CD4-positive, alpha-beta memory T cell (primary cell): Measurements from ENCODE around the gene PHLDB2. TPM values are rescaled to one million over a fixed set of nuclear protein-coding genes. Genes with fewer than 3 reads are reported as not detected.

ENCODE experiments used
- CTCF ChIA-PET: fragments of 350-600 bp; sonication (Branson Sonifier 250); formaldehyde crosslinking; loops from one replicate; lab custom pipeline; 2021; ENCODE audit warnings: inconsistent platforms; ENCODE audit not compliant: partially characterized antibody; lab: Charles Lee
- POLR2A ChIA-PET: fragments of 350-600 bp; sonication (Branson Sonifier 250); formaldehyde crosslinking; loops from one replicate; lab custom pipeline; 2021; ENCODE audit not compliant: partially characterized antibody; lab: Charles Lee
- DNase-seq, 5 donors: peaks; one replicate each; pipeline versions ENCODE4 v3.0.0 to v3.0.0-alpha.2; 2020 to 2022; ENCODE audit warnings: mixed read lengths in 1 of 5
- H3K27ac ChIP-seq: one replicate; pipeline ENCODE4 v1.7.0; 2013; ENCODE audit warnings: low read depth, low read length
- H3K27me3 ChIP-seq: 2 replicates; pipeline ENCODE4 v1.7.0; 2013; ENCODE audit warnings: mild to moderate bottlenecking, low read length, moderate library complexity; ENCODE audit not compliant: insufficient read depth
- H3K36me3 ChIP-seq: 2 replicates; pipeline ENCODE4 v1.7.0; 2013; ENCODE audit warnings: mild to moderate bottlenecking, low read length, moderate library complexity; ENCODE audit not compliant: insufficient read depth
- H3K4me1 ChIP-seq: 2 replicates; pipeline ENCODE4 v1.7.0; 2013; ENCODE audit warnings: mild to moderate bottlenecking, low read length, moderate library complexity; ENCODE audit not compliant: insufficient read depth
- H3K4me3 ChIP-seq, 2 donors: one replicate each; pipeline ENCODE4 v1.7.0; 2013; ENCODE audit warnings: low read length in 2 of 2, mild to moderate bottlenecking in 1 of 2
- H3K9me3 ChIP-seq, 2 donors: one replicate each; pipeline ENCODE4 v1.7.0; 2013; ENCODE audit warnings: low read length in 2 of 2, control low read depth in 1 of 2; ENCODE audit not compliant: control insufficient read depth in 1 of 2
- H3K27ac Mint-ChIP-seq, 7 donors: one replicate each; pipeline ENCODE4 v1.8.0; 2020 to 2021; ENCODE audit warnings: mixed read lengths in 7 of 7, mild to moderate bottlenecking in 6 of 7, inconsistent platforms in 3 of 7, moderate library complexity in 3 of 7
- H3K27me3 Mint-ChIP-seq, 2 donors: one replicate each; pipeline ENCODE4 v1.8.0; 2020 to 2021; ENCODE audit warnings: mixed read lengths in 2 of 2
- H3K36me3 Mint-ChIP-seq, 2 donors: one replicate each; pipeline ENCODE4 v1.8.0; 2020 to 2021; ENCODE audit warnings: mixed read lengths in 2 of 2, inconsistent platforms in 1 of 2, mild to moderate bottlenecking in 1 of 2
- H3K4me1 Mint-ChIP-seq, 4 donors: one replicate each; pipeline ENCODE4 v1.8.0; 2020 to 2021; ENCODE audit warnings: mixed read lengths in 4 of 4, mild to moderate bottlenecking in 1 of 4
- H3K4me3 Mint-ChIP-seq, 8 donors: one replicate each; pipeline ENCODE4 v1.8.0; 2020 to 2021; ENCODE audit warnings: mixed read lengths in 8 of 8, mild to moderate bottlenecking in 7 of 8, moderate library complexity in 6 of 8, inconsistent platforms in 3 of 8
- H3K9me3 Mint-ChIP-seq, 8 donors: one replicate each; pipeline ENCODE4 v1.8.0; 2020 to 2021; ENCODE audit warnings: mixed read lengths in 8 of 8, mild to moderate bottlenecking in 5 of 8, inconsistent platforms in 3 of 8, moderate library complexity in 1 of 8
- intact Hi-C: fragments of 100-400 bp; cut with micrococcal nuclease; formaldehyde crosslinking; loops from one replicate; pipeline ENCODE4 v1.15.1; 2023
- polyA plus RNA-seq, 2 donors: library from polyadenylated mRNA; unstranded; fragments of 300-500 nt; fragmentation: Illumina TruSeq; gene quantifications; one replicate each; pipeline ENCODE4 v1.2.3, GENCODE V29; 2021
- total RNA-seq, 2 experiments: library from RNA; stranded (reverse); gene quantifications; one replicate each; pipeline ENCODE4 v1.2.3, GENCODE V29; 2021

The PHLDB2 gene
- total and polyA plus RNA-seq, 4 experiments from 2014 or later: 2.8 to 8.5 (median 7.8) TPM

DNA sequence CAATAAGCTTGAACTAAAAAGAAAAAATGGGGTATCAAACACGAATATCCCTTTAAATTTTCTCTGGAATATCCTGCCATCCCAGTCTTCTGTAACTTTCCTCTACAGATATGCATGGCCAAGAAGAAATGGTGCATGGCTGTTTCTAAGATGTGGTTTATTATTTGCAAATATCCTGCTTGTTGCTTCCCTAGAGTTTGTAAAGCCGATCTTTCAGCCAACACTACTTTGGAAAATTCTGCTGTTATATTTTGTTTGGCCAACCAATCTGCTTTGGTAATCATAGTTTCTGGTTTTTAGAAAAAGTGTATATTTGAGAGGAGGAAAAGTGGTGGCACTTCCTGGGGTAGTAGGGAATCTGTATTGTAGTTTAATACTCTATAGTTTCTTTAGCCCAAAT lies 13.9 kb downstream of the PHLDB2 start:
- ChIA-PET CTCF (interaction anchor here (1.2 kb wide), 1 partner anchor 13 kb away, joined by 3 read pairs; no protein-coding TSS in a partner anchor), POLR2A (no interaction called here)
- Histone ChIP-seq H3K27ac (no peak overlapping the region), H3K9me3 (no peaks in the 10 kb centered on the region), H3K4me1 (no peaks in the 10 kb centered on the region), H3K36me3 (no peaks in the 10 kb centered on the region), H3K27me3 (no peaks in the 10 kb centered on the region), H3K4me3 (no peak overlapping the region)
- H3K27me3 Mint-ChIP-seq: no peaks in the 10 kb centered on the region
- H3K36me3 Mint-ChIP-seq: peaks cover 8 to 27% of the 10 kb centered on the region in 2 donors
- intact Hi-C loops: no loop called here
- peaks cover 0 to 12% (median 6%) of the 10 kb centered on the region in 4 donors for H3K4me1 Mint-ChIP-seq
- no peak for DNase-seq
- peaks cover 0 to 12% (median 1%) of the 10 kb centered on the region in 8 donors for H3K9me3 Mint-ChIP-seq
- H3K4me3 Mint-ChIP-seq: no peak overlapping the region
- no peak overlapping the region for H3K27ac Mint-ChIP-seq

DNA sequence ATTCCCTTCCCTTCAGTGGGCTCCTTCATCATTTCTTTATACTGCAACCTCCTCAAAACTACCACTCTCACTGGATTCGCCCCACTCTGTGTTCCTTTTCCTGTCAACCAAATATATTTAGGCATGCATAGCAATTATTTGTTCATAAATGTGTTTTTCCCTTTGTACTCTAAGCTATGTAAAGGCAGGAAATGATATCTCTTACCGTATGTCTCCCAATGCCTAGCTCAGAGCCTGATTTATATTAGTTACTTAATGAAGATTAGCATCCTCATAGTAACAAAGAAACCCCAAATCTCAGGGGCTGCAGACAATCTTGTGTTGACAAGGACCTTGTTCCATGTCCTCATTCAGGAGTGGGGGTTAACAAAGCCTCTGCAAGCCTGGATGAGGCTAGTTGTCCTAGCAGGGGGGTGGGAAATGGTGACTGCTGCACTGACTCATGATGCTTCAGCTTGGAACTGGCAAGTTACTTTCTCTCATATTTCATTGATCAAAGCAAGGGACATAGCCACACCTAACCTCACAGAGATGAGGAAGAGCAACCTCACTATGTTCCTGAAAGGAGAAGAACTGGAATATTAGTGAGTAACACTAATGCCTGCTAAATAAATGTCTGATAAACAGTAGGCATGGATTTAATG lies 15.2 kb downstream of the PHLDB2 start:
- POLR2A ChIA-PET: no interaction called here
- Histone ChIP-seq H3K4me1 (no peaks in the 10 kb centered on the region), H3K9me3 (no peaks in the 10 kb centered on the region), H3K27me3 (no peaks in the 10 kb centered on the region), H3K36me3 (no peaks in the 10 kb centered on the region), H3K4me3 (no peak overlapping the region), H3K27ac (no peak overlapping the region)
- H3K4me1 Mint-ChIP-seq: peaks cover 0 to 12% (median 6%) of the 10 kb centered on the region in 4 donors
- H3K27me3 Mint-ChIP-seq: no peaks in the 10 kb centered on the region
- peaks cover 0 to 16% (median 2%) of the 10 kb centered on the region in 8 donors for H3K9me3 Mint-ChIP-seq
- H3K27ac Mint-ChIP-seq: peak overlapping the region in 3 of 7 donors; percentile 0 to 63 (median 16)
- peaks cover 8 to 27% of the 10 kb centered on the region in 2 donors for H3K36me3 Mint-ChIP-seq
- no peak for DNase-seq
- intact Hi-C loops: no loop called here
- H3K4me3 Mint-ChIP-seq: no peak overlapping the region
- CTCF ChIA-PET: interaction anchor here (1.0 kb wide), 1 partner anchor 14 kb away, joined by 4 read pairs; no protein-coding TSS in a partner anchor

DNA sequence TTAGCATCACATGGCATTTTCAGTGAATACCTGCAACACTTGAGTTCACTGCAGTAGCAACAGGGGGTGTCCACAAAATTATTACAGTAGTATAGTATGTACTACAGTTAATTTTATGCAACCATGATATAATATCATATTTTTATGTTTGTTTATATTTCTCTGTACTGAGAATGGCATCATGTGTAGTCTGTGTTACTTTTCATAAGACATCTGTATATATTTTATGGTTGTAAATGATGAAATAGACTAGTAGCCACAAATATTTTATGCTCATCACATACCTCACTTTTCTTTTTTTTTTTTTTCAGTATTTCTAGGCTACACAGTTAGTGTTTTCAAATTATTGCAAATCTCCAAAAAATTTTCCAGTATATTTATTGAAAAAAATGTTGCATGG lies 22.4 kb downstream of the PHLDB2 start:
- no peak overlapping the region for H3K4me3 Mint-ChIP-seq
- POLR2A ChIA-PET: no interaction called here
- no peaks in the 10 kb centered on the region for H3K4me1 Mint-ChIP-seq
- H3K27me3 ChIP-seq: no peaks in the 10 kb centered on the region
- no peak overlapping the region for H3K27ac Mint-ChIP-seq
- H3K27ac ChIP-seq: no peak overlapping the region
- CTCF ChIA-PET: no interaction called here
- intact Hi-C loops: no loop called here
- no peaks in the 10 kb centered on the region for H3K9me3 ChIP-seq
- H3K36me3 ChIP-seq: no peaks in the 10 kb centered on the region
- no peaks in the 10 kb centered on the region for H3K27me3 Mint-ChIP-seq
- H3K4me1 ChIP-seq: no peaks in the 10 kb centered on the region
- no peak overlapping the region for H3K4me3 ChIP-seq
- DNase-seq: no peak
- H3K36me3 Mint-ChIP-seq: peaks cover 22 to 38% of the 10 kb centered on the region in 2 donors
- peaks cover 0 to 22% (median 5%) of the 10 kb centered on the region in 8 donors for H3K9me3 Mint-ChIP-seq

DNA sequence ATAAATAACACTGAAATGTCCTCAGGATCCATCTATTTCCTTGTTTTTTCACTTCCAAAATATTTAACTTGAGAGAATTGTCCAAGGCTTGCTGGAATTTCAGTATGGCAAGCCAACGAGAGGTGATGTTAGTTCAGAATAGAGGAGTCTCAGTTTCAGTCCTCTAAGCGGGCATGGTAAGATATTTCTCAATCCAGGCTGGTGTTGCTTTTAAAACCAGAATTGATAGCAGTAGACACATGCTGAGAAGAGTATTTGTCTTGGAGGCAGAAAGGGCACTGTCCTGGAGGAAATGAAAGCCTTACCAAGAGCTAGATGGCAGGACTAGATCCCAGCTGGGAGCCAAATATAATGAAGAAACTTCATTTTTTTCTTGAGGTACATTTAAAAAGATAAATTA lies 23.1 kb downstream of the PHLDB2 start:
- Mint-ChIP-seq H3K27ac (no peak overlapping the region), H3K27me3 (no peaks in the 10 kb centered on the region), H3K4me1 (no peaks in the 10 kb centered on the region), H3K4me3 (no peak overlapping the region), H3K36me3 (peaks cover 22 to 39% of the 10 kb centered on the region in 2 donors), H3K9me3 (peaks cover 0 to 16% (median 4%) of the 10 kb centered on the region in 8 donors)
- H3K4me1 ChIP-seq: no peaks in the 10 kb centered on the region
- no peaks in the 10 kb centered on the region for H3K36me3 ChIP-seq
- H3K27ac ChIP-seq: no peak overlapping the region
- ChIA-PET POLR2A (interaction anchor here (1.6 kb wide), 1 partner anchor 15 kb away, joined by 3 read pairs; no protein-coding TSS in a partner anchor), CTCF (no interaction called here)
- no peak for DNase-seq
- no peaks in the 10 kb centered on the region for H3K9me3 ChIP-seq
- intact Hi-C loops: no loop called here
- H3K27me3 ChIP-seq: no peaks in the 10 kb centered on the region
- H3K4me3 ChIP-seq: no peak overlapping the region

DNA sequence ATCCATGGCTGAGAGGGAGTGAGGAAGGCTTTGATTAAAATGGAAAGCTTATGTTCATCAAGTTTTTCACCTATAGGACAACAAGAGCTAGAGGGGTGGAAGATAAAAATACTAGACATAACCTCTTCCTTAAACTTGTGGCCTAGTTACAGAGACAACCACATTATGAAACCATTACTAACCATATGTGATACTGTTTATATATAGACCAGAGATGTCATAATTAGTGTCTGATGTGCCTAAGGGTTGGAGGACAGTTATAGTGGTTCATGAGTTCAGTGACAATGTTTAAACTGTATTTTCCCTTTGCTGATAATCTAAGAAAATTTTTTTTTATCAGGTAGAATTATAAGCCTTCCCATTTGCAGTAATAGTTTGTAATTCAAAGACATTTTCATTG lies 23.7 kb downstream of the PHLDB2 start:
- no peak overlapping the region for H3K4me3 ChIP-seq
- ChIA-PET CTCF (no interaction called here), POLR2A (interaction anchor here (1.6 kb wide), 1 partner anchor 15 kb away, joined by 3 read pairs; no protein-coding TSS in a partner anchor)
- H3K27ac Mint-ChIP-seq: peak overlapping the region in 1 of 7 donors; percentile 8
- peaks cover 18 to 38% of the 10 kb centered on the region in 2 donors for H3K36me3 Mint-ChIP-seq
- H3K9me3 Mint-ChIP-seq: peaks cover 0 to 12% (median 4%) of the 10 kb centered on the region in 8 donors
- no peaks in the 10 kb centered on the region for H3K36me3 ChIP-seq
- no peaks in the 10 kb centered on the region for H3K9me3 ChIP-seq
- H3K4me1 Mint-ChIP-seq: no peaks in the 10 kb centered on the region
- no peaks in the 10 kb centered on the region for H3K4me1 ChIP-seq
- intact Hi-C loops: no loop called here
- no peak overlapping the region for H3K4me3 Mint-ChIP-seq
- no peaks in the 10 kb centered on the region for H3K27me3 ChIP-seq
- H3K27me3 Mint-ChIP-seq: no peaks in the 10 kb centered on the region
- no peak overlapping the region for H3K27ac ChIP-seq
- DNase-seq: no peak

DNA sequence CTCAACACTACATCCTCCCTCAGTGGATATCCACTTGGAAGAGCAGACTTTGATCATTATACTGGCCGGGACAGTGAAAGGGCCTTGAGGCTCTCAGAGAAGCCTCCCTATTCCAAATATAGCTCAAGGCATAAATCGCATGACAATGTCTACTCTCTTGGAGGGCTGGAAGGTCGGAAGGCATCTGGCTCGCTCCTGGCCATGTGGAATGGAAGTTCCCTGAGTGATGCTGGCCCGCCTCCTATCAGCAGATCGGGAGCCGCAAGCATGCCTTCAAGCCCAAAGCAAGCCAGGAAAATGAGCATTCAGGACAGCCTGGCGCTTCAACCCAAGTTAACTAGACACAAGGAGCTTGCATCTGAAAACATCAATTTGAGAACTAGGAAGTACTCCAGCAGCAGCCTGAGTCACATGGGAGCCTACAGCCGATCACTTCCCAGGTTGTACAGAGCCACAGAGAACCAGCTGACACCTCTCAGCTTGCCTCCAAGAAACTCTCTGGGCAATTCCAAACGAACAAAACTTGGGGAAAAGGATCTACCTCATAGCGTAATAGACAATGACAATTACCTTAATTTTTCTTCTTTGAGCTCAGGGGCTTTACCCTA lies 25.4 kb downstream of the PHLDB2 start:
- Histone ChIP-seq H3K4me1 (no peaks in the 10 kb centered on the region), H3K9me3 (no peaks in the 10 kb centered on the region), H3K27ac (no peak overlapping the region), H3K4me3 (no peak overlapping the region), H3K36me3 (no peaks in the 10 kb centered on the region), H3K27me3 (no peaks in the 10 kb centered on the region)
- no peak overlapping the region for H3K27ac Mint-ChIP-seq
- no peak for DNase-seq
- peaks cover 0 to 6% (median 3%) of the 10 kb centered on the region in 8 donors for H3K9me3 Mint-ChIP-seq
- peak overlapping the region in 1 of 8 donors; percentile 22 for H3K4me3 Mint-ChIP-seq
- POLR2A ChIA-PET: interaction anchor here (1.0 kb wide), 1 partner anchor 17 kb away, joined by 3 read pairs; no protein-coding TSS in a partner anchor
- peaks cover 17 to 46% of the 10 kb centered on the region in 2 donors for H3K36me3 Mint-ChIP-seq
- CTCF ChIA-PET: interaction anchor here (1.5 kb wide), 1 partner anchor 14 kb away, joined by 3 read pairs; no protein-coding TSS in a partner anchor
- intact Hi-C loops: no loop called here
- H3K4me1 Mint-ChIP-seq: no peaks in the 10 kb centered on the region
- no peaks in the 10 kb centered on the region for H3K27me3 Mint-ChIP-seq

DNA sequence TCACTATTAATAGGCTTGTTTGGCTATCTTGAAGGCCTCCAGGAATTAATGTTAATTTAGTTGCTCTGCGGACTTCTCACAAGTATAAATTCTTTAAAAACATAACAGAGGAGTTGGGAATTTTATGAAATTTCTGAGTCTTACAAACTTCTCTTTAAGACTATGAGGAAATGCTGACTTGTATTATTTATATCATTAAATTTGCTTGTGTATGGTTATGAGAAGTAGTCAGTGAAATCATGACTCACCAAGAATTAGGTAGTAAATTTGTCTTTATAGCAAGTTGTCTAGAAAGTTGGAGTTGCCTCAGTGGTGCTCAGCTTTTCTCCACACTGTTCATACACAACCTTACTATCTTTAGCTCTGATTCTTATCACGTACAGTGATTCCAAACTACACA lies 26.5 kb downstream of the PHLDB2 start:
- H3K9me3 Mint-ChIP-seq: peaks cover 0 to 6% (median 3%) of the 10 kb centered on the region in 8 donors
- Histone ChIP-seq H3K4me3 (no peak overlapping the region), H3K27ac (no peak overlapping the region), H3K27me3 (no peaks in the 10 kb centered on the region), H3K9me3 (no peaks in the 10 kb centered on the region), H3K4me1 (no peaks in the 10 kb centered on the region), H3K36me3 (no peaks in the 10 kb centered on the region)
- H3K36me3 Mint-ChIP-seq: peaks cover 22 to 51% of the 10 kb centered on the region in 2 donors
- ChIA-PET POLR2A (no interaction called here), CTCF (no interaction called here)
- no peak for DNase-seq
- no peaks in the 10 kb centered on the region for H3K27me3 Mint-ChIP-seq
- H3K4me1 Mint-ChIP-seq: no peaks in the 10 kb centered on the region
- no peak overlapping the region for H3K27ac Mint-ChIP-seq
- intact Hi-C loops: no loop called here
- no peak overlapping the region for H3K4me3 Mint-ChIP-seq
